ENCODE measurements around the gene SALL1. TPM values are rescaled to one million over a fixed set of nuclear protein-coding genes. Genes with fewer than 3 reads are reported as not detected.

The SALL1 gene
- not detected for total RNA-seq

DNA sequence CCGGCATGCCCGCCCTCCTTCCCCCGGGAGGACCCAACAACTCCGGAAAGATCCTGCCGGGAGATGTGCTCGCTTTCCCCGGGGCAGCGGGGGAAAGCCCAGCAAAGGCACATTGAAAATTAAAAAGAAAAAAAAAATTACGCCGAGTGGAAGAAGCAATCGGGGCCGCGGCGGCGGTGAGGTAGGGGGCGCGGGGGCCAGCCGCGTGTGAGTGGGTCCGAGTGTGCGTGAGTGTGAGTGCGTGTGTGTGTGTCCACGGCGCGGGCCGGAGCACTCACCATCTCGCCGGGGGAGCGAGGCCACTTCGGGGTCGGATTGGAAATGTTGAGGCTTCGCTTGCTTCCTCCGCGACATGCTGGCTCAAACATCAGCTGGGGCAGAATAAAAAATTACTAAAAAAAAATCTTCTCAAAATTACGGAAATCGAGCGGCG is at the start of gene SALL1:
SALL1 (minus strand) TSS at position 383 of the 433 bp plus-strand sequence; CDS start at position 354, 29 bp downstream.
- no peak within 1 kb of the TSS for H3K27ac Mint-ChIP-seq
- H3K36me3 Mint-ChIP-seq: peaks cover 18 to 20% of the 10 kb centered on the region in 2 donors
- ATAC-seq (no peak), DNase-seq (ENCODE audit: low spot score in 2 of 2) (peak in 1 of 2 donors; percentile 2)
- H3K9me3 Mint-ChIP-seq: peaks cover 0 to 5% of the 10 kb centered on the region in 2 donors

DNA sequence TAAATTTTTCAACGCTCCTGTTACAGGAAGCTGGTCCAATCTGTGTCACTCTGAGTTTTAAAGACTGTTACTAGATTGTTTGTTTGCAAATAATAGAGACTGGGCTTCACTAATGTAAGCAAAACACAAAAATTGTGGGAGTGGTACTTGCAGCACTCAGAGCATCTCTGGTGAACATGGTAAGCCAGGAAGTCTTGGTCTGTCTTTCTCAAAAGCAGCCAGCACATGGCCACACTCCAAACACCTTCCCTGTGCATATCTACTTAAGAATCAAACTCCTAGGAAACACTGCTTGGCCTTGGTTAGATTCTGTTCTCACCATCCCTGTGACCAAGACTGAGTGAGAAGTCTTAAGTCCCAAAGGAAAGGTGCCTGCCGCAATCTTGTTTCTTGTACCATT is 49.7 kb upstream of the SALL1 start:
- H3K36me3 Mint-ChIP-seq: no peaks in the 10 kb centered on the region
- peaks cover 13 to 23% of the 10 kb centered on the region in 2 donors for H3K9me3 Mint-ChIP-seq
- no peak for ATAC-seq
- no peak for DNase-seq (ENCODE audit: low spot score in 2 of 2)
- H3K27ac Mint-ChIP-seq: no peak overlapping the region

DNA sequence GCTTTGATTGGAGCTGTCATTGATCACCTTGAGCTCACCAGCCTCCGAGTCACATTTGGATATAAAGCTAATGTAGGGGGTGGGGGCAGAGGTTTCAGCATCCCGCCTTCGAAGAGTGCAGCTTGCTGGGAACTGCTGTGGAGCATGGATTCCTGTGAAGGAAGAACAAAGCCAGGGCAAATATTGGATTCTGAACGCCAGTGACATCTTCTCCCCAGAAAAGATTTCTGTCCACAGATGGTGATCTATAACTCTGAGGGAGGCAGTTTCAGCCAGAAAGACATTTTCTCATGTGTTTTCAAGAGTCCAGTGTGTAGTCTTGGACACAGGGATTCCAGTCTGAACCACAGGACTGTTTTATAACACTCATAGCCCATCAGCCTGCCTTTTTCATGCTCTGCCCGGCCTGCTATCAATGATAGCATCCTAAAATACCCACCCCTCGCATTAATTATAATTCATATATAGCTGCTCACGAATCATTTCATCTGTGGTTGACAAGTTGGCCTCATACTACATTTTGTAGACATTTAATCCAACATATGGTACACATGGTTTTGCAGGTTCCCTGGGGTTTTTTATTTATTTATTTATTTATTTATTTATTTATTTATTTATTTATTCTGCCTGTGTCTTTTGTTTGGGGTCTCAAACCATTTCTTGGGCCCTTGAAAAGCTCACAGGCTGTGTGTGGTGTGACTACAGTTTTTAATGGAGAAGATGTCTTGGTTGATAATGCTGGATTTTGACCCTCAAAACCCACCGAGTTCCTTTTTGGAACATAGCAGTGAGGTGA is 47.1 kb upstream of the SALL1 start:
- Mint-ChIP-seq H3K9me3 (peaks cover 13 to 16% of the 10 kb centered on the region in 2 donors), H3K27ac (no peak overlapping the region), H3K36me3 (no peaks in the 10 kb centered on the region)
- no peak for DNase-seq (ENCODE audit: low spot score in 2 of 2)
- no peak for ATAC-seq

DNA sequence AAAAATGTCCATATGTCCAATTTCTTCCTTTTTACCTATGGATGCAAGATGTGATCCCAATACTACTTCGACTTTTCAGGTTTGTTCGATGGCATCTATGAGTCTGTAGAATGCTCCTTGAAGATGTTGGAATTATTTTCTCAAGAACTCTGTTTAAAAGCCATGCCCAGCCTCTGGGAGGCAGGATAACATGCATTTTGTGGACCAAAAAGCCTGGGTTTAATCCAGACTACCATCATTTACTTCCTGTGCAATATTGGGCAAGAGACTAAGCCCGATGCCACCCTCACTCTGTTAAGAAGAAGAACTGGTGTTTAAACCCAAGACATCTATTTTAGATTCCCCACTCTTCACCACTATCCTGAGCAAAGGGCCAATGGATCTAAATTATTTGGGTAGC is 42.8 kb upstream of the SALL1 start:
- DNase-seq (ENCODE audit: low spot score in 2 of 2) (no peak), ATAC-seq (no peak)
- no peaks in the 10 kb centered on the region for H3K36me3 Mint-ChIP-seq
- H3K27ac Mint-ChIP-seq: no peak overlapping the region
- H3K9me3 Mint-ChIP-seq: peaks cover 4 to 11% of the 10 kb centered on the region in 2 donors

DNA sequence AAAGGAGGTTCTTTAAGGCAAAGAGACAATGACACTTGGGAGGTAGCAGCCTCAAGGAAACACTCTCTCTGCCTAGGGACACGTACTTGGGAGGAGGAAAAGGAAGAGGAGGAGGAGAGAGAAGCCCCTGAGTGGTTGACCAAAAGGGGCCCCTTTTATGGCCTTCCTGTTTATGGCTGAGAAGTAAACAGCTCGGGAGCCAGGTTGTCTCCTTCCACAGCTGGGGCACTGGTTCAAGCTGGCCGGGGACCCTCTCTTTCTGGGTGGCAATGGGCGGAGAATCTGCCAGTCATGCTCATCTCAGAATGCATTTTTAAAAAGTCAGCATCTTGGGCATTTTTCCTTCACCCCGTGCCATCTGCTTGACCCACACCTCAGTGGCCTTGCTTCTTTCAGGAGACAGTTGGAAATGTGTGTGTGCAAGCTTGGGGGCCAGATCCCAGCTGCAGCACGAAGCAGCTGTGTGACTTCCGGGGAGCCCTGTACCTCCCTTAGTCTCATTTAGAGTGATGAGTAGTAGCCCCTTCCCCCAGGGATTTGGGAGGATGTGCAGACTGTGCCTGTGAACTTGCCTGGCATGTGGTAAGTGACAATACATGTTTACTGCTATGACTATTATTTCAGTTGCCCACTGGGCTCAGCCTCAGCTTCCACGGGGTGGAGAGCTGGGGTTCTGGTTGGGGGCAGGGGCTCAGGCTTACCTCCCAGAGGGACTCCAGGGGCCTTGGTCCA is 33.8 kb upstream of the SALL1 start:
- ATAC-seq: no peak
- no peaks in the 10 kb centered on the region for H3K36me3 Mint-ChIP-seq
- H3K9me3 Mint-ChIP-seq: no peaks in the 10 kb centered on the region
- DNase-seq (ENCODE audit: low spot score in 2 of 2): no peak
- H3K27ac Mint-ChIP-seq: no peak overlapping the region

DNA sequence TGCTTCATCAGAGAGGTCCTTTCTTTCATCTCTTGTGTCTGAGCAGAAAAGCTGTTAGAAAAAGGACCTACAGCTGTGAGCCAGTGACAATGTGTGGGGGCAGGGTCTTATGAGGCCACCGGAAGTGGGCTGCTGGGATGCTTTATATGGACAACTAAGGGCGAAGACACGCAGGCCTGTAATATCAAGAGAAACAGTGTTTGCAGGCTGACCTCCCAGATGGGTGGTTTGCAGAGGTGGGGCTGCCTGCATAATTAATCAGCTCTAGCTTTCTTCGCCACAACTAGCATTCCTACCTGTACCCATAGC is 30.4 kb upstream of the SALL1 start:
- no peak for DNase-seq (ENCODE audit: low spot score in 2 of 2)
- H3K36me3 Mint-ChIP-seq: no peaks in the 10 kb centered on the region
- no peaks in the 10 kb centered on the region for H3K9me3 Mint-ChIP-seq
- H3K27ac Mint-ChIP-seq: no peak overlapping the region
- no peak for ATAC-seq

DNA sequence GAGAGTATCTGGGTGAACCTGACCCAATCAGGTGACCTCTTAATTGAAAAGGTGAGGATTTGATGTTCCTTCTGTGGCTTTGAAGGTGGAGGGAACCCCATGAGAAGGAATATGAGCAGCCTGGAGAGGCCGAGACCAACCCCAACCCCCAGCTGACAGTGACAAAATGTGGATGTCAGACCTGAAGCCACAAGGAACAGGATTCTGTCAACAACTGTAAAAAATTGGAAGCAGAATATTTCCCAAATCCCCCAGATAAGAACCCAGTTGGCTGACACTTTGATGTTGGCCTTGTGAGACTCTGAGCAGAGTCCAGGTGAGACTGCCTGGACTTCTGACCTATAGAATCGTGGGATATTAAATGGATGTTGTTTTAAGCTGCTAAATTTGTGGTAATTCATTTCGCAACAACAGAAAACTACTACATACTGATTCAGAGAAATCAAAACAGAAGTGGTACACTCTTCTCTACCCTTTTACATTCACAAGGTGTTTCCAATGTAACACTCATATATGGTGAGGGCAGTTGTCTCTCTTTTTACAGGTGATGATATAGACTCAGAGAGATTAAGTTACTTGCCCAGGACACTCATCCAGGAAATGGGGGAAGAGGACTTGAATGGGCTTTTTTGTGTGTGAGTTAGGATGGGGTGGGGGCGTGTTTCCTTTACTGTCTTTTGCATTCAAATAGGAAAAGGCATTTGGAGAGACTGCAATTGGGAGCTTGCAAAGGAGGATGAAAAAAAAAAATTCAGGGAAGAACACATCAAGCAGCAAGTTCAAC is 29.8 kb upstream of the SALL1 start:
- ATAC-seq (no peak), DNase-seq (ENCODE audit: low spot score in 2 of 2) (no peak)
- no peaks in the 10 kb centered on the region for H3K9me3 Mint-ChIP-seq
- H3K27ac Mint-ChIP-seq: no peak overlapping the region
- no peaks in the 10 kb centered on the region for H3K36me3 Mint-ChIP-seq

DNA sequence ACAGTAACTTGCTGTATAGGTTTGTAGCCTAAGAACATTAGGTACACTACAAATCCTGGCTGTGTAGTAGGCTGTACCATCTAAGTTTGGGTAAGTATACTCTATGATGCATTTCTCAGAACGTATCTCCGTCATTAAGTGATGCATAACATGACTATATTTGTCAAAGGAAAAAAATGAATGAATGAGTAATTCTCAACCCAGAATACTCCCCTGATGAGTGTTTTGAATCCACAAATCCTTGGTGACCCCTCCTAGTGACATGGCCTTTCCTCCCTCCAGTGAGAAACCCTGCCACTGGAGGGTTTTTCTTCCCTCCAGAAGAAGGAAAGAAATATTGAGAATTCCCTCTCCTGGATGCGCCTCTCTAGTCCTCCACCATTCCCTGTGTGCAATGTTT is 24.0 kb upstream of the SALL1 start:
- Mint-ChIP-seq H3K27ac (no peak overlapping the region), H3K36me3 (no peaks in the 10 kb centered on the region), H3K9me3 (no peaks in the 10 kb centered on the region)
- no peak for ATAC-seq
- DNase-seq (ENCODE audit: low spot score in 2 of 2): no peak

DNA sequence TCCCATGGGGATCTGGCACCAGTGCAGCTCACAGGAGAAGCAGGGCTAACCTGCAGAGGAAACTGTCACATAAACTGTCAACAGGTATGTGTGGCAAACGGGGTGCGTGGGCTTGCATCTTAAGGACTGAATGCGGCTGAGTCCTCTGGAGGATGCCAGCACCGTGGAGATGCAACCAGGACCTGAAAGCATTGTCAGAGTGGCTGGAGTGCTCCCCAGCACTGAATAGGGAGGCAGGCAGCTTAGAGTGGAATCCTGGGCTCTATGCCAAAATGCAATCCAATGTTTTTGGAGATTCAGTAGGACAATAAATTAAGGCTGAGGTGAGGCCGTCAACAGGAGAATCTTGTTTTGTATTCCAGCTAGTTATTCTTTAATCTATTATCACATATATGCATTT is 21.3 kb upstream of the SALL1 start:
- Mint-ChIP-seq H3K27ac (no peak overlapping the region), H3K9me3 (no peaks in the 10 kb centered on the region), H3K36me3 (no peaks in the 10 kb centered on the region)
- ATAC-seq: no peak
- no peak for DNase-seq (ENCODE audit: low spot score in 2 of 2)

DNA sequence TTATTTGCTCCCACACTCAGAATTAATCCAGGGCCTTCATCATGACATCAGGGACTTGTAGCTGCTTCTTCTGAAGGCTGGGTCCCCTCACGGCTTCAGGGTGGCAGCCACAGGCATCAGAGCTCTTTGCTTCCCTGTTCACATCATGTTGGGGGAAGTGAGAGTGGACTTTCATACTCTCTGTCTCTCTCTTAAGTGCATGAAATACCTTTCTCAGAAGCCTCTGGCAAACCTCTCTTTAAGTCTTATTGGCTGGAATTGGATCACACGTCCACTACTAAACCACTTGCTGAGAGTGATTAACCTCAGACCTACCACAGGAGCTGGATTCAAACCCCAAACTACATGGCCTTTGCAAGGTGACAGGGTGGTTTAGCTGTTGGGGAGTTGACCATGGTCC is 17.7 kb upstream of the SALL1 start:
- ATAC-seq: no peak
- Mint-ChIP-seq H3K9me3 (no peaks in the 10 kb centered on the region), H3K36me3 (no peaks in the 10 kb centered on the region)

DNA sequence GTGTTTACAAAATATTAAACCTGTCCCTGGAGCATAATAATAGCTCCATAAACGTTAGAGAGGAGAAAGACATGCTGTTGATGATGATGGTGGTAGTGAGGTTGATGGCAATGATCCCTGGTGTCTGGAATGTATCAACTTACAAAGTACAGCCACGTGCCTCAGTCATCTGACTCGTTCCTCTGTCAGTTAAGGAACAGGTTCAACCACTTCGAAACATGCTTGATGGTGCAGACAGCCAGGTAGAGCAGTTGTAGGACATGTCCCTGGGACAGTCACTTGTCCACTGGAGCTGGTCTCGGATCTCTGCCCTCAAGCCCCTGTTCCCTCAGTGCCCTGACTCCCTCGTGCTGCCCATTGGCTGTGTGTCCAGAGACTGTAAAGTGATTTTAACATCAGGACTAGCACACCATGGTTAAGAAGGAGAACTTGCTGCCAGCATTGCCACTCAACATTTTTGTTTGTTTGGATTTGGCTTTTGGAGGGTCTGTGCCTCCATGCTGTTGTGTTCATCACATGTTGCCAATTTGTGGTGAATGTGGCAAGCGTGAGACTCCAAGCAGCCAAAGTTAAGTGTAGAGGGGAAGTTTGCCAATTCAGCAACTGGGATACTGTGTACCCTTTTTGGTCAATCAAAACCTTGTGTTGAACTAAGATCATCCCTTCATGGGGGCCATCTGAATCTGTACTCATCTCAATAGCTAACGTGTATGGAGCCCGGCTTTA is 16.3 kb upstream of the SALL1 start:
- Mint-ChIP-seq H3K27ac (no peak overlapping the region), H3K36me3 (no peaks in the 10 kb centered on the region), H3K9me3 (no peaks in the 10 kb centered on the region)
- no peak for ATAC-seq
- DNase-seq (ENCODE audit: low spot score in 2 of 2): no peak

More for the DNA sequence above, 17.7 kb upstream of the SALL1 start:
- no peak overlapping the region for H3K27ac Mint-ChIP-seq
- no peak for DNase-seq (ENCODE audit: low spot score in 2 of 2)

DNA sequence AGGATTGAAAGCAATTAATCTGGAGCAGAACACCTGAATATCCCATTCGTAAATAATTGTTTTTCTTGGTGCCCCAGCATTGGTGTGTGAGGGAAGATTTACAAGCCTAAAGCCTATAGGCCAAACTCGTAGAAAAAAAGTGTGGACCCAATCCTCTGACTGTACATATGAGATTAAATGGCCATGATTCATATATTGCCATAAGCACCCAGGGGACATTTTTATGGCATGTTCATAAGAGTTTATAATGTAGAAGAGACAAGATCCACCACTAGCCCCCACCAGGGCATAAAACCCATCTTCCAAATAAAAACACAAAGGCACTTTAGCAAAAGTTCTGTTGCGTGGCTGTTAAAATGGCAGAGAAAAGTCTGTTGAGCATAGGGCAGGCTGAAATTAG is 15.5 kb upstream of the SALL1 start:
- ATAC-seq (no peak), DNase-seq (ENCODE audit: low spot score in 2 of 2) (no peak)
- H3K9me3 Mint-ChIP-seq: no peaks in the 10 kb centered on the region
- no peaks in the 10 kb centered on the region for H3K36me3 Mint-ChIP-seq
- no peak overlapping the region for H3K27ac Mint-ChIP-seq

DNA sequence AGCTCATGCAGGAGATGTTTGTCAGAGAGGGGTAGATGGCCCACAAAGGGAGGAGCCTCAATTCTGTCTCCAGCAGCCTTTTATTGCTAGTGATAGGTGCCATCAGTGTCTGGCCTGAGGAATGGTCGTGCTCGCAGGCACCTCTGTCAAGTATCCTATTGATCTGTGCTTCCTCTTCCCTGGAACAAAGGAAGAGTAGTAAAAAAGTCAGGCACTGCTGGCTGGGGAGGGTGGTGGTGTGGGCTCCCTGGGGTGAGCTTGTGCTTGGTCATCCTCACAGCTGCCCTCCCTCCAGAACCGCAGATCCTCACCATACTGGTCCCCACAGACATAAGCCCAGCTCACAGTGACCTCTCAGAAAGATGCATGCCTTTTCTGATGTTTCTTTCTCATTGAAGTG is 15.0 kb upstream of the SALL1 start:
- ATAC-seq: no peak
- no peaks in the 10 kb centered on the region for H3K9me3 Mint-ChIP-seq
- no peaks in the 10 kb centered on the region for H3K36me3 Mint-ChIP-seq
- no peak for DNase-seq (ENCODE audit: low spot score in 2 of 2)
- no peak overlapping the region for H3K27ac Mint-ChIP-seq

DNA sequence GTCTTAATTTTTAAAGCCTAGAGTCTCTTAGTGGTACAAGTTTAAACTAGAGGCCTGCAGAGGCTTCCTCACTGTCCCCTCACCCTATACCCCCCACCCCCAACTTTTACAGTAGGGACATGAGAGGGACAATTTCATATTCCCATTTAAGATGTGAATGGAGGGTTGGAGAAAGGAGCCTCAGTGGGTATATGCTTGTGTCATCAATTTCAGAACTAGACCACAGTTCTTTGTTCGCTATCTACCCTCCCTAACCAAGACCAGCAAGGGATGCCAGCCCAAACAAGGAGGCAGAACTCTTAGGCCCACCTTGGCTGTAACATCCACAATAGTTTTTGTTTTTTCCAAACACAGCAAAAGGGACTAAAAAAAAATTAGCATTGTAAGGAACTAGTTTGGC is 14.0 kb upstream of the SALL1 start:
- Mint-ChIP-seq H3K27ac (no peak overlapping the region), H3K36me3 (no peaks in the 10 kb centered on the region), H3K9me3 (no peaks in the 10 kb centered on the region)
- ATAC-seq: no peak
- no peak for DNase-seq (ENCODE audit: low spot score in 2 of 2)

DNA sequence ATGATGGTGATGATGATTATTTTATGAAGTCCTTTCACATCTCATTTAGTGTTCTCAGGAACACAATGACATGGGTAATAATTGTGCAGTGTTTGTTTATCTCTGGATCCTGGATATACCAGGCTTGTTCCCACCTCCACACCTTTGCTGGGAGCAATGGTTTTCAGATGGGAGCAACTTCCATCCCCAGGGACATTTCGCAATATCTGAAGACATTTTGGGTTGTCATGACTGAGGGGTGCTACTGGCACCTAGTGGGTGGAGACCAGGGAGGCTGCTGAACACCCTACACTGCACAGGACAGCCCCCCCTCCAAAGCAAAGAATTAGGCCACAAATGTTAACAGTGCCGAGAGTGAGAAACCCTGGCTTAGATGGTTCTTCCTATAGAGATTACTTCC is 13.5 kb upstream of the SALL1 start:
- DNase-seq (ENCODE audit: low spot score in 2 of 2) (no peak), ATAC-seq (no peak)
- Mint-ChIP-seq H3K9me3 (no peaks in the 10 kb centered on the region), H3K36me3 (no peaks in the 10 kb centered on the region), H3K27ac (no peak overlapping the region)

DNA sequence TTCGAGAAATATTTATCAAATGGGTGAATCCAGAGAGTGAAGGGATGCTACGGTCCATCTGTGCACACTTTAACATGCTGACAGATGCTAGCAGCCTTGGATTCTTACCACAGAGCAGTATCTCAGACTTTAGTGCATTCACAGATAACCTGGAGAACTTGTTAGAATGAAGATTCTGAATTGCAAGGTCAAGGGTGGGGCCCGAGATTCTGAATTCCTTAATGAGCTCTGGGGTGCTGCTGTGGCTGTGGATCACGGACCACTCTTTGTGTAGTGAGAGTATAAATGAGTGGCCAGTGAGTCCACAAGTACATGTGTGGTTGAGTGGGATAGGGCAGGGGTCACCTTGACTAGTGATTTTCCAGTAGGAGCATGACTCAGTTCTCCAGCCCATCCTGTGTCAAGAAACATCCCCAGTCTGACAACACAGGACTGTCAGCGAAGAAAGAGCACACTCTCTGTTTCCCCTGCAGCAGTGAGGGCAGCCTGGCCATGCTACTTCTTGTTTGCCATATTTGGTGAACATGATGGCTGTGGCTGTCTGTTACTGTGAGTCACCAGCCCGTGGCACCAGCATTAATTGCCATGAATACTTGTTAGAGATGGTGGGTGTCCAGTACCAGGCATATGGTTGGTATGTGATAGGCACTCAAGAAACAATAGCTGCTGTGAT is 13.0 kb upstream of the SALL1 start:
- no peak overlapping the region for H3K27ac Mint-ChIP-seq
- no peaks in the 10 kb centered on the region for H3K9me3 Mint-ChIP-seq
- DNase-seq (ENCODE audit: low spot score in 2 of 2): no peak
- no peak for ATAC-seq
- no peaks in the 10 kb centered on the region for H3K36me3 Mint-ChIP-seq
